ENCODE results near the gene ATP2A3. TPM values are rescaled to one million over a fixed set of nuclear protein-coding genes. Genes with fewer than 3 reads are reported as not detected.
A peak's percentile ranks its signal among the peaks of the same experiment; 100 is the strongest.

Gene ATP2A3
- polyA plus RNA-seq, 3 donors = 6.9 to 46.5 (median 9.5) TPM

- no peak overlapping the region for H2AFZ ChIP-seq (ENCODE audit: insufficient read depth, low read depth, low read length, poor library complexity, severe bottlenecking)
- no peak overlapping the region for H3K4me3 ChIP-seq (replicated peaks in 1 of 3; ENCODE audit: low read depth in 2 of 3, low read length in 3 of 3)
- no peaks in the 10 kb centered on the region for H3K36me3 Mint-ChIP-seq
- TF ChIP-seq CTCF (IDR thresholded peaks at IDR 0.05) = no peak
- peak overlapping the region in 1 of 2 donors; percentile 11 for H3K4me3 Mint-ChIP-seq
- H3K4me1 ChIP-seq (ENCODE audit: control insufficient read depth in 1 of 2, insufficient read depth in 2 of 2, low read length in 2 of 2) = peaks cover 8 to 9% of the 10 kb centered on the region in 2 donors
- H3K9me3 Mint-ChIP-seq = no peaks in the 10 kb centered on the region
- intact Hi-C loops (cut with micrococcal nuclease) = no loop called here
- H3K27ac Mint-ChIP-seq = no peak overlapping the region
- no peak overlapping the region for H3K9ac ChIP-seq (ENCODE audit: insufficient read depth, low read length, poor library complexity, severe bottlenecking)
- no peak overlapping the region for H3K4me2 ChIP-seq (replicated peaks; ENCODE audit: extremely low read depth, low read length, poor library complexity, severe bottlenecking)
- H4K20me1 ChIP-seq (ENCODE audit: insufficient read depth, low read length) = no peaks in the 10 kb centered on the region
- no peaks in the 10 kb centered on the region for H3K27me3 ChIP-seq (ENCODE audit: control insufficient read depth in 2 of 2, insufficient read depth in 2 of 2, low read length in 2 of 2)
- no peaks in the 10 kb centered on the region for H3K9me3 ChIP-seq (replicated peaks in 1 of 2; ENCODE audit: control insufficient read depth in 1 of 2, insufficient read depth in 1 of 2, low read length in 2 of 2)
- no peaks in the 10 kb centered on the region for H3K79me2 ChIP-seq (ENCODE audit: insufficient read depth, low read length)
- 86% methylated on average over 14 of the region's 16 CpGs for WGBS (ENCODE audit: insufficient coverage)
- peaks cover 9% of the 10 kb centered on the region for H3K4me1 Mint-ChIP-seq
- H3K36me3 ChIP-seq (replicated peaks in 1 of 2; ENCODE audit: control insufficient read depth in 1 of 2, insufficient read depth in 2 of 2, low read length in 2 of 2) = no peaks in the 10 kb centered on the region
- H3K27ac ChIP-seq (ENCODE audit: low read depth in 1 of 2, low read length in 2 of 2) = no peak overlapping the region
- DNase-seq = no peak
- H3K27me3 Mint-ChIP-seq (ENCODE audit: low read depth in 3 of 3) = peaks cover 9 to 15% (median 10%) of the 10 kb centered on the region in 3 donors
Measured at GRCh38 chr17:3986270-3986938, 22.2 kb upstream of the ATP2A3 start.

GRCh38 chr17:3985846-3986245 lies 21.6 kb upstream of the ATP2A3 start:
- peak overlapping the region in 1 of 7 donors; percentile 54 for H3K27ac Mint-ChIP-seq
- H3K9ac ChIP-seq (ENCODE audit: insufficient read depth, low read length, poor library complexity, severe bottlenecking) = no peak overlapping the region
- no peak for DNase-seq
- H2AFZ ChIP-seq (ENCODE audit: insufficient read depth, low read depth, low read length, poor library complexity, severe bottlenecking) = no peak overlapping the region
- H3K4me2 ChIP-seq (replicated peaks; ENCODE audit: extremely low read depth, low read length, poor library complexity, severe bottlenecking) = no peak overlapping the region
- H3K27me3 ChIP-seq (ENCODE audit: control insufficient read depth in 2 of 2, insufficient read depth in 2 of 2, low read length in 2 of 2) = no peaks in the 10 kb centered on the region
- H3K9me3 ChIP-seq (replicated peaks in 1 of 2; ENCODE audit: control insufficient read depth in 1 of 2, insufficient read depth in 1 of 2, low read length in 2 of 2) = no peaks in the 10 kb centered on the region
- H3K79me2 ChIP-seq (ENCODE audit: insufficient read depth, low read length) = no peaks in the 10 kb centered on the region
- peaks cover 8% of the 10 kb centered on the region for H3K4me1 Mint-ChIP-seq
- H3K27ac ChIP-seq (ENCODE audit: low read depth in 1 of 2, low read length in 2 of 2) = no peak overlapping the region
- peaks cover 8 to 9% of the 10 kb centered on the region in 2 donors for H3K4me1 ChIP-seq (ENCODE audit: control insufficient read depth in 1 of 2, insufficient read depth in 2 of 2, low read length in 2 of 2)
- peaks cover 9 to 15% (median 10%) of the 10 kb centered on the region in 3 donors for H3K27me3 Mint-ChIP-seq (ENCODE audit: low read depth in 3 of 3)
- no peak for TF ChIP-seq CTCF (IDR thresholded peaks at IDR 0.05)
- intact Hi-C loops (cut with micrococcal nuclease) = no loop called here
- H3K9me3 Mint-ChIP-seq = no peaks in the 10 kb centered on the region
- no peaks in the 10 kb centered on the region for H4K20me1 ChIP-seq (ENCODE audit: insufficient read depth, low read length)
- 69% methylated on average over 14 of the region's 14 CpGs for WGBS (ENCODE audit: insufficient coverage)
- H3K36me3 Mint-ChIP-seq = no peaks in the 10 kb centered on the region
- no peak overlapping the region for H3K4me3 ChIP-seq (replicated peaks in 1 of 3; ENCODE audit: low read depth in 2 of 3, low read length in 3 of 3)
- H3K36me3 ChIP-seq (replicated peaks in 1 of 2; ENCODE audit: control insufficient read depth in 1 of 2, insufficient read depth in 2 of 2, low read length in 2 of 2) = no peaks in the 10 kb centered on the region
- H3K4me3 Mint-ChIP-seq = no peak overlapping the region

Data from CD14-positive monocyte (primary cell).